K562 (cell line): Measurements from ENCODE around the gene PIGB. TPM values are rescaled to one million over a fixed set of nuclear protein-coding genes. Genes with fewer than 3 reads are reported as not detected.

ENCODE experiments used
- CBFA2T2 ChIP-seq: fragments of 450-650 bp; conservative IDR thresholded peaks from 2 replicates; pipeline ENCODE4 v1.6.1; 2017; ENCODE audit warnings: mild to moderate bottlenecking
- CEBPZ ChIP-seq: fragments of 150-350 bp; IDR thresholded peaks from 2 replicates; pipeline ENCODE4 v1.6.1; 2014; ENCODE audit warnings: low read depth, mild to moderate bottlenecking, low read length, borderline replicate concordance
- POLR3G ChIP-seq: IDR thresholded peaks from 2 replicates; pipeline ENCODE4 v1.6.1; 2011; ENCODE audit not compliant: insufficient read length, insufficient replicate concordance; ENCODE audit errors: extremely low read depth
- SRSF9 ChIP-seq: fragments of 200-400 bp; formaldehyde crosslinking; IDR thresholded peaks from 2 replicates; pipeline ENCODE4 v1.6.1; 2017; ENCODE audit warnings: low read depth, low read length, borderline replicate concordance
- polyA plus RNA-seq, 8 experiments: library from polyadenylated mRNA; depleted of rRNA in 4 of 8; stranded (reverse) in 5 of 8; unstranded in 3 of 8; fragments of >200 nt; fragmentation: Nextera tagmentation in 2 of 8; fragmentation: Illumina TruSeq in 1 of 8; extraction: Ambion mirVana in 2 of 8; extraction: Trizol in 1 of 8; gene quantifications; 2 replicates each; pipeline versions ENCODE4 v1.2.1 to v1.2.3, GENCODE V29; 2011 to 2014; ENCODE audit warnings: inconsistent platforms in 1 of 8, missing spikeins in 1 of 8
- total RNA-seq, 7 experiments: library from RNA; depleted of rRNA in 6 of 7; stranded (reverse); fragments of >200 nt in 6 of 7; fragmentation: Illumina TruSeq in 2 of 7; extraction: Trizol in 2 of 7; gene quantifications; 2 replicates each; pipeline versions ENCODE4 v1.2.1 to v1.2.3, GENCODE V29; 2011 to 2021; ENCODE audit warnings: low replicate concordance in 1 of 7
- TF ChIP-seq, protein P1 (sequence below): fragments of 250-450 bp; sonication (Bioruptor Pico); IDR thresholded peaks from 2 replicates; pipeline ENCODE4 v1.4.0; 2020; ENCODE audit warnings: mild to moderate bottlenecking, moderate library complexity, borderline replicate concordance
- TF ChIP-seq, protein P2 (sequence below): sonication (generic); formaldehyde crosslinking; IDR thresholded peaks from 2 replicates; pipeline ENCODE4 v1.8.0; 2022; ENCODE audit warnings: missing genetic modification reagents, mild to moderate bottlenecking, borderline replicate concordance
- TF ChIP-seq, protein P3 (sequence below), 2 experiments: fragments of 450-650 bp; IDR thresholded peaks; 2 replicates each; pipeline ENCODE4 v1.6.1; 2018; ENCODE audit warnings: mild to moderate bottlenecking in 2 of 2, low read depth in 1 of 2; ENCODE audit not compliant: partially characterized antibody in 2 of 2

The PIGB gene
- total and polyA plus RNA-seq, 9 of the 15 experiments (the other 6 are each of a cell fraction or from before 2014, with no cell fraction given), result 9.9 to 32.3 (median 18.2) TPM

GRCh38 chr15:55403531-55403930 is 84.5 kb downstream of the PIGB start (continued):
- TF ChIP-seq, protein P1, sequence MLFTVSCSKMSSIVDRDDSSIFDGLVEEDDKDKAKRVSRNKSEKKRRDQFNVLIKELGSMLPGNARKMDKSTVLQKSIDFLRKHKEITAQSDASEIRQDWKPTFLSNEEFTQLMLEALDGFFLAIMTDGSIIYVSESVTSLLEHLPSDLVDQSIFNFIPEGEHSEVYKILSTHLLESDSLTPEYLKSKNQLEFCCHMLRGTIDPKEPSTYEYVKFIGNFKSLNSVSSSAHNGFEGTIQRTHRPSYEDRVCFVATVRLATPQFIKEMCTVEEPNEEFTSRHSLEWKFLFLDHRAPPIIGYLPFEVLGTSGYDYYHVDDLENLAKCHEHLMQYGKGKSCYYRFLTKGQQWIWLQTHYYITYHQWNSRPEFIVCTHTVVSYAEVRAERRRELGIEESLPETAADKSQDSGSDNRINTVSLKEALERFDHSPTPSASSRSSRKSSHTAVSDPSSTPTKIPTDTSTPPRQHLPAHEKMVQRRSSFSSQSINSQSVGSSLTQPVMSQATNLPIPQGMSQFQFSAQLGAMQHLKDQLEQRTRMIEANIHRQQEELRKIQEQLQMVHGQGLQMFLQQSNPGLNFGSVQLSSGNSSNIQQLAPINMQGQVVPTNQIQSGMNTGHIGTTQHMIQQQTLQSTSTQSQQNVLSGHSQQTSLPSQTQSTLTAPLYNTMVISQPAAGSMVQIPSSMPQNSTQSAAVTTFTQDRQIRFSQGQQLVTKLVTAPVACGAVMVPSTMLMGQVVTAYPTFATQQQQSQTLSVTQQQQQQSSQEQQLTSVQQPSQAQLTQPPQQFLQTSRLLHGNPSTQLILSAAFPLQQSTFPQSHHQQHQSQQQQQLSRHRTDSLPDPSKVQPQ (CRISPR knock-in tag), result no peak
- no peak for TF ChIP-seq POLR3G
- 0 out of 2 replicates have a peak, but pooled peaks have one; percentile 6 for TF ChIP-seq CBFA2T2
- no peak for TF ChIP-seq CEBPZ
- TF ChIP-seq SRSF9, result no peak
- TF ChIP-seq, protein P2, sequence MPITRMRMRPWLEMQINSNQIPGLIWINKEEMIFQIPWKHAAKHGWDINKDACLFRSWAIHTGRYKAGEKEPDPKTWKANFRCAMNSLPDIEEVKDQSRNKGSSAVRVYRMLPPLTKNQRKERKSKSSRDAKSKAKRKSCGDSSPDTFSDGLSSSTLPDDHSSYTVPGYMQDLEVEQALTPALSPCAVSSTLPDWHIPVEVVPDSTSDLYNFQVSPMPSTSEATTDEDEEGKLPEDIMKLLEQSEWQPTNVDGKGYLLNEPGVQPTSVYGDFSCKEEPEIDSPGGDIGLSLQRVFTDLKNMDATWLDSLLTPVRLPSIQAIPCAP (CRISPR knock-in tag), result no peak
- TF ChIP-seq, protein P3, sequence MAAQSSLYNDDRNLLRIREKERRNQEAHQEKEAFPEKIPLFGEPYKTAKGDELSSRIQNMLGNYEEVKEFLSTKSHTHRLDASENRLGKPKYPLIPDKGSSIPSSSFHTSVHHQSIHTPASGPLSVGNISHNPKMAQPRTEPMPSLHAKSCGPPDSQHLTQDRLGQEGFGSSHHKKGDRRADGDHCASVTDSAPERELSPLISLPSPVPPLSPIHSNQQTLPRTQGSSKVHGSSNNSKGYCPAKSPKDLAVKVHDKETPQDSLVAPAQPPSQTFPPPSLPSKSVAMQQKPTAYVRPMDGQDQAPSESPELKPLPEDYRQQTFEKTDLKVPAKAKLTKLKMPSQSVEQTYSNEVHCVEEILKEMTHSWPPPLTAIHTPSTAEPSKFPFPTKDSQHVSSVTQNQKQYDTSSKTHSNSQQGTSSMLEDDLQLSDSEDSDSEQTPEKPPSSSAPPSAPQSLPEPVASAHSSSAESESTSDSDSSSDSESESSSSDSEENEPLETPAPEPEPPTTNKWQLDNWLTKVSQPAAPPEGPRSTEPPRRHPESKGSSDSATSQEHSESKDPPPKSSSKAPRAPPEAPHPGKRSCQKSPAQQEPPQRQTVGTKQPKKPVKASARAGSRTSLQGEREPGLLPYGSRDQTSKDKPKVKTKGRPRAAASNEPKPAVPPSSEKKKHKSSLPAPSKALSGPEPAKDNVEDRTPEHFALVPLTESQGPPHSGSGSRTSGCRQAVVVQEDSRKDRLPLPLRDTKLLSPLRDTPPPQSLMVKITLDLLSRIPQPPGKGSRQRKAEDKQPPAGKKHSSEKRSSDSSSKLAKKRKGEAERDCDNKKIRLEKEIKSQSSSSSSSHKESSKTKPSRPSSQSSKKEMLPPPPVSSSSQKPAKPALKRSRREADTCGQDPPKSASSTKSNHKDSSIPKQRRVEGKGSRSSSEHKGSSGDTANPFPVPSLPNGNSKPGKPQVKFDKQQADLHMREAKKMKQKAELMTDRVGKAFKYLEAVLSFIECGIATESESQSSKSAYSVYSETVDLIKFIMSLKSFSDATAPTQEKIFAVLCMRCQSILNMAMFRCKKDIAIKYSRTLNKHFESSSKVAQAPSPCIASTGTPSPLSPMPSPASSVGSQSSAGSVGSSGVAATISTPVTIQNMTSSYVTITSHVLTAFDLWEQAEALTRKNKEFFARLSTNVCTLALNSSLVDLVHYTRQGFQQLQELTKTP (IDR thresholded peaks at IDR 0.05; ENCODE audit: low read depth in 1 of 2, partially characterized antibody in 2 of 2), result peak; percentile 57 to 77
